HG02678 (cell line): ENCODE measurements around the gene SIPA1L2.
A peak's percentile ranks its signal among the peaks of the same experiment; 100 is the strongest.

Experiments
- ATAC-seq: cut with Tn5 transposase; IDR thresholded peaks from one replicate; pipeline ENCODE4 v1.9.1; 2021; ENCODE audit warnings: mild to moderate bottlenecking, moderate library complexity; ENCODE audit not compliant: unreplicated experiment

Gene SIPA1L2, protein sequence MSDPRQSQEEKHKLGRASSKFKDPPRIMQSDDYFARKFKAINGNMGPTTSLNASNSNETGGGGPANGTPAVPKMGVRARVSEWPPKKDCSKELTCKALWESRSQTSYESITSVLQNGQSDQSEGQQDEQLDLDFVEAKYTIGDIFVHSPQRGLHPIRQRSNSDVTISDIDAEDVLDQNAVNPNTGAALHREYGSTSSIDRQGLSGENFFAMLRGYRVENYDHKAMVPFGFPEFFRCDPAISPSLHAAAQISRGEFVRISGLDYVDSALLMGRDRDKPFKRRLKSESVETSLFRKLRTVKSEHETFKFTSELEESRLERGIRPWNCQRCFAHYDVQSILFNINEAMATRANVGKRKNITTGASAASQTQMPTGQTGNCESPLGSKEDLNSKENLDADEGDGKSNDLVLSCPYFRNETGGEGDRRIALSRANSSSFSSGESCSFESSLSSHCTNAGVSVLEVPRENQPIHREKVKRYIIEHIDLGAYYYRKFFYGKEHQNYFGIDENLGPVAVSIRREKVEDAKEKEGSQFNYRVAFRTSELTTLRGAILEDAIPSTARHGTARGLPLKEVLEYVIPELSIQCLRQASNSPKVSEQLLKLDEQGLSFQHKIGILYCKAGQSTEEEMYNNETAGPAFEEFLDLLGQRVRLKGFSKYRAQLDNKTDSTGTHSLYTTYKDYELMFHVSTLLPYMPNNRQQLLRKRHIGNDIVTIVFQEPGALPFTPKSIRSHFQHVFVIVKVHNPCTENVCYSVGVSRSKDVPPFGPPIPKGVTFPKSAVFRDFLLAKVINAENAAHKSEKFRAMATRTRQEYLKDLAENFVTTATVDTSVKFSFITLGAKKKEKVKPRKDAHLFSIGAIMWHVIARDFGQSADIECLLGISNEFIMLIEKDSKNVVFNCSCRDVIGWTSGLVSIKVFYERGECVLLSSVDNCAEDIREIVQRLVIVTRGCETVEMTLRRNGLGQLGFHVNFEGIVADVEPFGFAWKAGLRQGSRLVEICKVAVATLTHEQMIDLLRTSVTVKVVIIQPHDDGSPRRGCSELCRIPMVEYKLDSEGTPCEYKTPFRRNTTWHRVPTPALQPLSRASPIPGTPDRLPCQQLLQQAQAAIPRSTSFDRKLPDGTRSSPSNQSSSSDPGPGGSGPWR (N-terminal part only)

DNA sequence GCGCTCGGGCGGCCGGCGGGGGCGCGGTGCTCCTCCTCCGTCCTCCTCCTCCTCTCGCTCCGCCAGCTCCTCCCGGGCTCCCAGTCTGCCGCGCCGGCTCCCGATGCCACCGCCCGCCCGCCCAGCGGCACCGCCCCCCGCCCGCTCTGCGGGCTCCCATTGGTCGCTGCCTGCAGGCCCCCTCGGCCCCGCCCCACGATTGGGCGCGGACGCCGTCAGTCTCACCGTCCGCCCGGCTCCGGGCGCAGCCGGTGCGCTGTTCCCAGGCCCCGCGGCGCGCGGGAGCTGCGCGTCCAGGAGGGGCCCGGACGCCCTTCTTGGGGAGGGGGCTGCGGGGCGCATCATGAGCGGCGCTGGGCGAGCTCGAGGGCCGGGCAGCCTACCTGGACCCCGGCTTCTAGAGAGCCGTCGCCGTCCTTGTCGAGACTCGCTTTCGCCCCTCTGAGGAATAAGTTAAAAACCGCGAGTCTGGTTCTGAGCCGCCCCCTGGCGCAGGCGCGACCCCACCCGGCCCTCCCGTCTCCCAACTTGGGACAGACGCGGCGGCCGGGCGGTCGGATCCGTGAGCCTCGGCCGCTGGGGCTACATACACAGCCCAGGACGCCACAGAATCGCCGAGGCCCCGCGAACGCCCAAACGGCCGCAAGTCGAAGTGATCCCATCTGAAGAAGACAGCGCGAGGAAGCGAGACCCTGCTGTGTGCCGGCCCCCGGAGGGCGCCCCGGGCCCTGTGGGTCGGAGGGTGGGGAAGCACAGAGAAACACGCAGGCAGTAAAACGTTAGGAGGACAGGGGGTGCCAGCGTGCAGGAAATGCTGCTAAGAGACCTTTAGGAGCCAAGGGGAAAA is at the start of gene SIPA1L2:
Gene SIPA1L2, minus strand, starts transcription at position 87 of the 847 bp plus-strand sequence. CDS start 114,794 bp downstream, outside the sequence.
- peak; percentile 99 for ATAC-seq

DNA sequence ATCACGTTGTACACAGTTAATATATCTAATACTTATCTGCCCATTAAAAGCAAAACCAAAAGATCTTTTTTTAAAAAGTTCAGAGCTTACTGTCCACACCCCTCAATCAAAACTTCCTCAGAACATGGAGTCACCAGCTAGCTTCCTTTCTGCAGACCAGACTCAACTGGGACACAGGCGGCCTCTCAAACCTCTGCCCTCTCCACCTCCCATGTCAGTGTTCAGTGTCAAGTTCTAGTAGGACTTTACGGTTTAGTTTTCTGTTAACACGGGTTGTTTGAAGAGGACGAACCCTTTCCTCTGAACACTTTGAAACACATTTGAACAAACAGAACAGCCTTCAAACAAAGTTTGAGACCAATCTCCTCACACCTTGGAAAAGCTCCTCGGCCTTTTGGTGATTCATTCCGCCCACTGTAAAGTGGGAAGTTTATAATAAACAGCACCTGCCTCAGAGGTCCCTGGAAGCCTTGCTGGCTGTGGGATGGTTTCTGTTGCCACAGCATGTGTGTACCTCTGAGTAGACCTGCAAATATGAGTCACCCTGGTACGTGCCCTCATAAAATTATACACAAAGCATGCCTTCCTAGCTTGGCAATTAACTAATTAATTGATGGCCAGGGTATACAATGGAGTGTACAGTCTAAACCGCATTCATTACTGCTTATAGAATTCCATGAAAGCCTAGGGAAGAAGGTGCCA is 48.4 kb upstream of the SIPA1L2 start:
- ATAC-seq = no peak

DNA sequence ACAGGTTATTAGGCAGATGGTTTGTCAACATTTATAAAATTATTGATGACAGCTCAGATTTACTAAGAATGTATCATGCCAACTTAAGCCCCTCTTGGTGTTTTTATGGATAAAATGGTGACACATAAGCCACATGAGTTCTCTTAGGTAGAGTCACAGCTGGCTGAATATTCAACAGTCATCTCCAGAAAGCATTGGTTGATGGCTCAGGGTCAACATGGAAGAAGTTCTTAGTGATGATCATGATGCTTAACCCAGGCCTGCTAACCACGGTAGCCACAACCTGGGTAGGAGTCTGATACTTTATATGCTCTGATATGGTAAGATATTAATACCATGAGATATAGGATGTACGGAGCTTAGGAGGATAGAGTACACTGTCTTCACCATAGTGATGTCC is 46.4 kb upstream of the SIPA1L2 start:
- no peak for ATAC-seq

DNA sequence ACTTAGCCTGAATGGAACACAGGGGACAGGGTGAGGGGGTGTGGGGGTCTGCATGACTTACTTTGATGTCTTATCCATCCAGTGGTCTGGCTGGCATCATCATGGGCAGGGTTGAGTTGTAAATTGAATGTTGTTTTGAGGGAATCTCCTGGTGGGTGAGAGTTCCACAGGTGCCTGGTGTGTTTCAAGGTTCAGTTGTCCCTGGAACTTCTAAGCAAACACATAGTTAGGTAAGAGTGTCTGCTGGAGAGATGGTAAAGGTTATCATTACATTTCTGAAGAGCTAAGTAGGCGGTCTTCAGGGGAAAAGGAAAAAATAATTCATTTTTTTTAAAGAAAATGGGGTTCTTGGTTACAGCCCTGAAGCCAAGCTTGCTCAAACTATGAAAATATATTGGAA is 46.0 kb upstream of the SIPA1L2 start:
- ATAC-seq = no peak

DNA sequence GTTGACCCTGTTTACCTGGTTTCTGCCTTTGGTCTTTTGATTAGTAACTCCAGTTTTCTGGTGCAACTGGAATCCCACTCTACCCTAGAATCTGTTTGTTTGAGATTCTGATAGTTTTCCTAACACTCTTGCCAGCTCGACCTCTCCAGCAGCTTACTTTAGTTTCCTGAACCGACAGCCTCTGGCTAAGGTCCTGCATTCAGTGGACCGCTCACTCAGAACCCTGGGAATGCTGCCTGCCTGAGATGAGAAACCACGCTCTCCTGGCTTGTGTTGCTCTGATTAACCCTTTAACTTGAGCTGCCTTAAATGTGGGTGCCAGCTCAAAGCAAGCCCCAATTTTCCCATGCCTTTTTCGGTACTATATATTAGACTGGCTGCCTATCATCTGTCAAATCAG is 45.3 kb upstream of the SIPA1L2 start:
- ATAC-seq = no peak

DNA sequence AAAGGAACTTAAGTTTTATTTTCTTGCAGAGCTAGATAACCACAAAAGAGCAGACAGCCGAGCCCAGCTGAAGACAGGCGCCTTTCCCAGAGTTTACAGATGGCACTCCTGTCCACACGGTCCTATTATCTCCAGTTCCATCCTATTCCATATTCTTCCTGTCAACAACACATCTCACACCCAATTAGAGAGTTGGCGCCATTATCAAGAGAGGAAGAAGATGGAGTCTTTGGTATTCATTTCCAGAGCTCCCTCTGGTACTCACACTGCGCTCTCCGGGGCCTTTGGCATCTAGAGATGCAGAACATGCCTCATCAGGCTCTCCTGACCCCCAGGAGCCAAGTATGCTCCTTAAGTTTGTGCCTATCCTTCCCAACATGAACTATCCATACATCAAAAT is 43.3 kb upstream of the SIPA1L2 start:
- ATAC-seq = no peak

DNA sequence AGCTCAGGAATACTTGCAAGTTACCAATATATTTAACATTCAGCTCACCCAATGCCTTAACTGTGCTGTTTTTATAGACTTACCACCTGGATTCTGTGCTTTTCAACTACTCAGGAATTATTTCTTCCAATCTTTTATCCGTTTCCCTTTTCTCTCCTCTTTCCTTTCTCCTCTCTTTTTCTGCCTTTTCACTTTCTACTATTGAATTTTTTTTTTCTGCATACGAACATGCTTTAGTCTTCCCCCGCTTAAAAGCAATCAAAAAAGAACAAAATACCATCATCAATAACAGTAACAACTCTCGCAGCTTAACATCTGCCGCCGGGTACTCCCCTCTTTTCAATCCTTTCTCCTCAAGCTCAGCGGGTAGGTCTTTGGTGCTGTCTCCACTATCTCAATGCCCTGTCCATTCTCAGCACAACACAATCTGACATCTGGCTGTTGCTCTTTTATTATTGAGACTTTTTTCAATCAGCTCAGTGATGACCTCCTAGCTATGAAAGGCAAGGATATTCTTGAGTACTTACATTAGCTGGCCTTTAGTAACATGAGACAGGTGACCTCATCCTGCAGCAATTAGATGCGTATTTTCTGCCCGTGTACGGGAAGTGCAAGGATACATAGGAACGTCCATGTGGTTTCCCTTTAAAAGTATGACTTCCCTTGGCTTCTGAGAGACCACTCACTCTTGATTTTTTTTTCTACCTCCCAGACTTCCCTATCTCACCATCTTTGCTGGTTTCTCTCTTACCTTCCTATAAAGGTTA is 40.2 kb upstream of the SIPA1L2 start:
- no peak for ATAC-seq

DNA sequence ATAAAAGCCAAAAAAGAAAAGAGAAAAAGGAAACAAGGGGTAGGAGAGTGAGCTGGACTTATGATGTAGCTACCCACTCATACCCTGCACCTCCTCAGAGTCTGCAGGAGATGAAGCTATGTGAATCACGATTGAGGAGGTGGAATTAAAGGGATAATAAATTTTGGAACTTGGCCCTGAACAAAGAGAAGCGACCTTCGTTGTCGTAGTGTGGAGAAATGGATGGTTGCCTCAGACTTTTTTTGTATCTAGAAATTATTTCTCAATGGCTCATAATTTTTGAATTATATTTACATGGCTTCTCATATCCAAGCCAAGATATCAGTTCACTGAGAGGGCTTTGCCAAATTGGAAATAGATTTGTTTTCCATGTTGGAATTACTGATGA is 37.8 kb upstream of the SIPA1L2 start:
- no peak for ATAC-seq

DNA sequence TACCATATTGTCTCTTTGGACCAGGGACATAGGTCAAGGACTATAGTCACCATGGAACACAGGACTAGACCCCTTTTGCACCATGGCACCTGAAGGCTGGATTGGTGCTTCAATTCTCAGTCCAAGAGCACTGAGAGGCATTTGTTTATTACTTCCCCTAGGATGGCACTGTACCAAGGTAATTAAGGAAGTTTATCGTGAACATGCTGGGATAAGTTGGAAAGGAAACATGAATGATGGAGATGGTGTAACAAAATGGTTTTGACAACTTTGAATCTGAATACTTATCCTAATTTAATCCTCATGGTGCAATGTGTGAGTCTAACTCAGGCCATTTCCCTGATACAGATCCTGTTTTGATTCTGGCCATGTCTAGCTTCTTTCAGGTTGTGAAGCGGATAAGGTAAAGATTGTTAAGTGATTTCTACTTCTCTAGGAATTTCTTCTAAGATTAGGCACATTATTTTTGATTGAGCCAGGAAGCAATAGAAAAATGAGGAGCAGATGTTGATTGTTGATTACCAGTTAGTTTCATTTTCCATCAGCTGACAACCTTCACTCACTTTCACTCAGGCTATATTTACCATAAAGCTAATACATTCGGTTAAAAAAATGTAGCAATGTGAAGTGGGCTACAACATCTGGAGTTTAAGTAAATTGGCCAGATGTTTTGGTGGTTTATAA is 37.3 kb upstream of the SIPA1L2 start:
- ATAC-seq = no peak

DNA sequence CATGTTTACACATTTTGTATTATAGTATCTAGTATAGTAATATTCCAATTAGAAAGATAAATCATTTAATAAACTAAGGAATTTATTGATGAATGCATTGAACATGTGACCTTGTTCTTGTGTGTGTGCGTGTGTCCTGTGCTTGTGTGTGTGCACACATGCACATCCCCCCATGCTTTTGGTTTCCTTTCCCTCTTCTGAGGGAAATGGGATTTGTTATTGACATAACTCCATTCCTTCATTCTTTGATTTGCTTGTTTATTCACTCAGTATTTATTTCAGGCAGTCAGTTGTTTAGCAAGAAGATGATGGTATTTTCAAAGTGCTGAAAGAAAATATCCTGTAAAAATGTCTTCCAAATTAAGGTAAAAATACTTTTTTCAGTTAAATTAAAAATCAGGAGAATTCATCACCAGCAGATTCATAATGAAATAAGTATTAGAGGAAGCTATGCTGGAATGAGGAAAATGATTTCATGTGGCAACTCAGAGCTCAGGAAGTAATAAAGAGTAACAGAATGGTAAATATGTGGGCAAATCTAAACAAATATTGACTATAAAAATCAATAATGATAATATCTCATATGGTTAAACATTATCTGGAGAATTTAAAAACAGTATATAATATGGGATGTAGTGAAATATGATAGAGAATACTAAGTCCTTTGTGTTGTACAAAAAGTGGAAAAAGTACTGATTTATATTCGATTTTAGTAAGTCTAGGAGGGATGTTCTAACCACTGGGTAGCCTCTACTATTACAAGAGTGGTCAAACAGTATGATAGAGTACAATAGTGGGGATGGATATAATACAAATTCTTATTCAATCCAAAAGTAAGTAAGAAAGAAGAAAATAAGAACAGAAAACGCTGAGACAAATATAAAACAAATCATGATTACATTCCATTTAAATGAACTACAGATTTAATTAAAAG is 35.2 kb upstream of the SIPA1L2 start:
- no peak for ATAC-seq

DNA sequence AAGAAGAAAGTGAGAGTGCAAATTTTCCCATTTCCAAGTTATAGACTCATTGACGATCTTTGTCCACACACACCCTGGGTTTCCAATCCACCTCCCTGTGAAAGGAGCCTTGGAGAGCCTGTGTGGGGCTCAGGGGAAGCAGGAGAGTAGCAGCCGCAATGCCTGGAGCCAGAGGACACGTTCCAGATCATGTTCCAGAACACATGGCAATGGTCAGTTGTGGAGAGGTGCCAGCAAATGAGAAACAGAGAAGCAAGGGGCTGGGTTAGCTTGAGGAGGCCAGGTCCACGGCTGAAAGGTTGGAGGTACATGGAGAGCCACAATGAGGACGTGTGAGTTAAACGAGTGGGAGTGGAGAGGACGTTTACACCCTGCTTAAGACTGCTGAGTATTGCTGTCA is 33.0 kb upstream of the SIPA1L2 start:
- ATAC-seq = no peak

DNA sequence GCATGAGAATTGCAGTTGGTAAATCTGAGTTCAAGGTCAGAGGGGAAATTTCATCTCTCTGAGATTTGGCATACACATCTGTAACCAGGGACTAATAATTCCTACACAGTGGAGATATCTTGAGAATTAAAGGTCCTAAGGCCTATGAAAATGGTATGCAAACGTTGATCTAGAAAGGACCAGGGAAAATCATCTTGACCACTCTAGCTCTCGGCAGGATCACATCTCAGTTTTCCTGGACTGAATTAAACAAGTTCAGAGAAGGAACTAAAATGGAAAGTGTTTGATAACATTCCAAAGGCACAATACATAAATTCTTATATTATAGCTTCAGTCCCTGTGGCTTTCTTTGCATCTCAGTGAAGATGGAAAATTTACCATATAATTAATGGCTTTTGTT is 28.5 kb upstream of the SIPA1L2 start:
- ATAC-seq = no peak

DNA sequence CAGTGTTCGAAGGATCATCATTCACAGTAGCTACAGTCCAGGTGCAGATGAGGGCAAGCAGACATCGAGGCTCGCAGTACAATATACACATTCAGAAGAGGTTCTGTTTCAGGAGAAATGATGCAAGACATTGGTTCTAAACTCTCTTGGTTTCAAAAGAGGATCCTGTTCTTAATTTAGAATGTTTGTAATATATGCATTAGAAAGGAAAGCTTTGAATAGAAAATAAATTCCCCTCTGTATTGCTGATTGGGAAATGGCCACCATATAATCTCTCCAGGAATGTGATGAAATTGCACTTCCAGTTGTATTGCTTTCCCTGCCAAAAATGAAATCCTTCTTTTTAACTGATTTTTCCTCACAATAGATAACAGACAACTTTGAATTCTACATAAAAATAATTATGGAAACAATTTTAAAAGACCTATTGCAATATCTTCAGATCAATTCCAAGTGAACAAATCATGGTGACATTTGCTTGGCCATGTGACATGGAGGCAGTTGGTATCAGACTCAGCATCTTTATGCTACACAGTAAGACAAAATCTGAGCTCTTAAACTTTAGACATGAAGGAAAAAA is 27.6 kb upstream of the SIPA1L2 start:
- no peak for ATAC-seq

DNA sequence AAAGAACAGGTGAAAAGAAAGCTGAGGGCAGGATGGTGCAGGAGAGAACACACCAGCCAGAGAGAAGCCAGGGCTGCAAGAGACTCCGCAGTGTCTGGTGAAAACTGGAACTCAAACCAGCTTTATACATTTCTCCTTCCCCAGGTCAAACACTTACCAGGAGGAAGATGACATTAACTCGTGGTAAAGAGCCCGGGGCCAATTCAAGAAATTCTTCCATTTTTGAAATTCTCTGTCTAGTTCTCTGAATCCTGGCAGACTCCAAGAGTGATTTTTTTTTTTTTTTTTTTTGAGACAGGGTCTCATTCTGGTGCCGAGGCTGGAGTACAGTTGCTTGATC is 25.8 kb upstream of the SIPA1L2 start:
- no peak for ATAC-seq

DNA sequence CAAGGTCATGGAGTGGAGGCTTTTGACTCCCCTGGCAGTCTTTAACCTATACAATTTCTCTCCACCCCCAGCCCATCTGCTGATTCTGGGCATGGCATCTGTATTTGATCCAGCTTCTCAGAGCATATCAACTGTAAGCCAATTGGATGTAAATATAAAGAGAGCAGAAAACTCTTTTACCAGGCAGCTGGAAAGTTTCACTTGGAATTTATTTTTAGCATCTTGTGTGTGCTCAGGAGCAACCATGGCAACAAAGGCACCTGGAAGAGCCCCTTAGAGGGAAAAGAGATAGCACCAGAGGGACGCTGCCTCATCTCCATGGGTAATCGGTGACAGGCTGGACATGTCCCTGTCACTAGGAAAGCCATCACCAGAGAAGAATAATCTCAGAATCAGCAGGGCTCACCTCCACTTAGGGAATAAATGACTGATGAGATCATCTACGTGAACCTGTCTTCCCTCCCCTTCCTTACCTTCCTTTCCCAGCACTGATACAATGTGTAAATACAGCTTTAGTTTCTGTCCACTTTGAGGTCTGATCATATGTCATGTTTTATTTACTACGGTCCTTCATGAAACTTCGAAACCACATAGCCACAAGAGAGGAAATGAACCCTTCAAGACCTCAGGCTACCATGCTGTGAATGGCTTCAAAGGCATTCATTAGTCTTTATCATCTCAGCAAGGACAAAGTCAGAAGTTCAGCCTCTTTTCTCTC is 25.3 kb upstream of the SIPA1L2 start:
- peak; percentile 73 for ATAC-seq

DNA sequence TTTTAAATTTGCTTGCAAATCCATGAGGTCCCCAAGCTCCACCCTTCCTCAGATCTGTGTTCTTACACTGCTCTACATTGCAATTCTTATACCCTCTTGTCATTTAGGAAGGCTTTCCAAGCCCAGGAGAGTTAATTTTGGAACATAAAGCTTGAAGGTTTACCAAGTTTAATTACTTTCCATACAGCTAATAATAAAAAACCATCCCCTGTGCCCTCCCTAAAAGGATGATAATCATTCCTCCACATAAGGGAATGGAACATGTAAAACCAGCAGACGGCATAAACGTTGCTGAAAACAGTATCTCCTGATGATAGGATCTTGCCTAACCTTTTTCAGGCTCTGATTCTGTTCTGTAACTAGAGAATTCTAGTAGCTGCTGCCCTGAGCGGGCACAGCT is 23.9 kb upstream of the SIPA1L2 start:
- ATAC-seq = no peak

DNA sequence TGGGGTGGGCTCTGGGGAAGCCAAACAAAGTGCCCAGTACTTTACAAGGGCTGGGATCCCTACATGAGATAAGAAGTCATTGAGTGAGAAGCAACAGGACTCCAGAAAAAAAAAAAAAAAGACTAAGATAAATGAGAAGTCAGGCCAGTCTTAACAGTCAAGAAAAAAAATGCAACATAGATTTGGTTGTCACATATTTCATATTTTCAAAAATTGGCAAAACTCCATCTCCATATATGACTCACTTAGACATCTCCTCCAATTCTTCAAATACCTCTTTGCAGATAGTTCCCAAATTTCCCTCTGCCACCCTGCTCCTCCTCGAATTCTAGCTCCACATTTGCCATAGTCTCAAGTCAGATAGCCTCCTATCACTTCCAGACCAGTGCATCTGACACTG is 20.9 kb upstream of the SIPA1L2 start:
- ATAC-seq = no peak
